Measurements from ENCODE around the gene CFD.
"Not testable (repeated sequence)": the region's sequence is repeated elsewhere in the genome, so short reads cannot be mapped to it uniquely, and the experiment has no call there.

CFD gene

DNA sequence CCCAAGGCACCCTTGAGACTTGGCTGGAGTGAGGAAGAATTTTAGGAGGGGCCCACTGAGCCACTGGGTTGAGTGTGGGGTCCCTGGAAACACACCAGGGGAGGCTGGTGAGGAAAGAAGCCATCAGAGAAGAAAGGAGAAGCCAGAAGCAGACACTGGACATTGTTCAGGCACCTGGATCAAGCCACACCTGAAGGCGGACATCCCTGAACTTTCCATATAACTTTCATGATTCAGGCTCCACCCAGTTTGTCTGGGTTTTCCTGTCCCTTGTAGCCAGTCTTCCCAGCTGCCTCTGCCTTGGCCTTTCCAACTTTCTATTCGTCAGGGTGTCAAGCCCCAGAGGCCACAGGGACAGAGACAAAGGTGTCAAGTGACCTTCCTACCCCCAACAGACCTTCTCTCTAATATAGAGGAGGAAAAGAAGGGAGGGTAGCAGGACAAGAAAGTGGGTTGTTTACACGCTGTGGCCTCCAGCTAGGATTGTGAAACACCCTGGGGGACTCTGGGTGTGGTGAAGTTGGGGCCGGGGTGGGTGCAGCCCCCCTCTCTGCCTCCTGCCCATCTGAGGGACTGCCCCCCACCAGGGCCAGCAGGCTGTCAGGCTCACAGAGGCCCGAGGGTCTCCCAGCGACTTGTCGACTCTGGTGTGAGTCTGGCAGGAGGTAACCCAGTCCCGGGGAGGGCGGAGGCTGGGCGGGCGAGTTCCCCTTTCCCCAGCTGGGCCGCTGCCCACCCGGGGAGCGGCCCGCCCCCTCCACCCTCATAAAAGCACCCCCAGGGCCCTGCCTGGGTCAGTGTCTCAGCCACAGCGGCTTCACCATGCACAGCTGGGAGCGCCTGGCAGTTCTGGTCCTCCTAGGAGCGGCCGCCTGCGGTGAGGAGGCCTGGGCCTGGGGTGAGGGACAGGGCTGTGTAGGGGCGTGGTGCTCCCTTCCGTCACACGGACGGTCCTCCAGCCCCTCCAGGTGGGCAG, at the start of gene CFD:
Gene CFD (plus strand): TSS at position 797 of the 976 bp plus-strand sequence. CDS start 26 bp downstream, at position 823.
- no peak for DNase-seq

DNA sequence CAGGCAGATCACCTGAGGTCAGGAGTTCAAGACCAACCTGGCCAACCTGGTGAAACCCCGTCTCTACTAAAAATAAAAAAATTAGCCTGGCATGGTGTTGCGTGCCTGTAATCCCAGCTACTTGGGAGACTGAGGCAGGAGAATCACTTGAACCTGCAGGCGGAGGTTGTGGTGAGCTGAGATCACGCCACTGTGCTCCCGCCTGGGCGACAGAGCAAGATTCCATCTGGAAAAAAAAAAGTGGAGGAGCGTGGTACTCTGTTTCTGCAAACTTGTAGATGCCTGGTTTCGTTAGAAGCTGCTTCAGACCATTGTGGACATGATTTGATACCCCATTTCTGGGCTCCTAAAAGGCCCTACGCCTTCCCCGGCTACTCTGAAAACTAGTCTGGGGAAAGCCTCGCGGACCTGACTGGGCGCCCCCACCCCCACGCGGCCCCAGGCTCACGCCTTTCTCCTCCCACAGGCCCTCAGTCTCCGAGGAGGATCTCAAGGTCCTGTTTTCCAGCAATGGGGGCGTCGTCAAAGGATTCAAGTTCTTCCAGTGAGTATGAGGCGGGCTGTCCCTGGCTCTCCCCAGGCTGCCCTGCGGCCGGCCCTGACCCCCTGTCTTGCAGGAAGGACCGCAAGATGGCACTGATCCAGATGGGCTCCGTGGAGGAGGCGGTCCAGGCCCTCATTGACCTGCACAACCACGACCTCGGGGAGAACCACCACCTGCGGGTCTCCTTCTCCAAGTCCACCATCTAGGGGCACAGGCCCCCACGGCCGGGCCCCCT, 49.2 kb upstream of the CFD start:
- DNase-seq, result no peak

DNA sequence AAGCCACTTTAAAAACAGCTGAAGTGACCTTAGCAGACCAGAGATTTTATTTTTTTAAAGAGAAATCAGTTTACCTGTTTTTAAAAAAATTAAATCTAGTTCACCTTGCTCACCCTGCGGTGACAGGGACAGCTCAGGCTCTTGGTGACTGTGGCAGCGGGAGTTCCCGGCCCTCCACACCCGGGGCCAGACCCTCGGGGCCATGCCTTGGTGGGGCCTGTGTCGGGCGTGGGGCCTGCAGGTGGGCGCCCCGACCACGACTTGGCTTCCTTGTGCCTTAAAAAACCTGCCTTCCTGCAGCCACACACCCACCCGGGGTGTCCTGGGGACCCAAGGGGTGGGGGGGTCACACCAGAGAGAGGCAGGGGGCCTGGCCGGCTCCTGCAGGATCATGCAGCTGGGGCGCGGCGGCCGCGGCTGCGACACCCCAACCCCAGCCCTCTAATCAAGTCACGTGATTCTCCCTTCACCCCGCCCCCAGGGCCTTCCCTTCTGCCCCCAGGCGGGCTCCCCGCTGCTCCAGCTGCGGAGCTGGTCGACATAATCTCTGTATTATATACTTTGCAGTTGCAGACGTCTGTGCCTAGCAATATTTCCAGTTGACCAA, 48.5 kb upstream of the CFD start:
- DNase-seq, result no peak

DNA sequence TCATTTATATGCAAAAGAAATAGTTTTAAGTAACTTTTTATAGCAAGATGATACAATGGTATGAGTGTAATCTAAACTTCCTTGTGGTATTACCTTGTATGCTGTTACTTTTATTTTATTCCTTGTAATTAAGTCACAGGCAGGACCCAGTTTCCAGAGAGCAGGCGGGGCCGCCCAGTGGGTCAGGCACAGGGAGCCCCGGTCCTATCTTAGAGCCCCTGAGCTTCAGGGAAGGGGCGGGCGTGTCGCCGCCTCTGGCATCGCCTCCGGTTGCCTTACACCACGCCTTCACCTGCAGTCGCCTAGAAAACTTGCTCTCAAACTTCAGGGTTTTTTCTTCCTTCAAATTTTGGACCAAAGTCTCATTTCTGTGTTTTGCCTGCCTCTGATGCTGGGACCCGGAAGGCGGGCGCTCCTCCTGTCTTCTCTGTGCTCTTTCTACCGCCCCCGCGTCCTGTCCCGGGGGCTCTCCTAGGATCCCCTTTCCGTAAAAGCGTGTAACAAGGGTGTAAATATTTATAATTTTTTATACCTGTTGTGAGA, 47.9 kb upstream of the CFD start:
- no peak for DNase-seq

DNA sequence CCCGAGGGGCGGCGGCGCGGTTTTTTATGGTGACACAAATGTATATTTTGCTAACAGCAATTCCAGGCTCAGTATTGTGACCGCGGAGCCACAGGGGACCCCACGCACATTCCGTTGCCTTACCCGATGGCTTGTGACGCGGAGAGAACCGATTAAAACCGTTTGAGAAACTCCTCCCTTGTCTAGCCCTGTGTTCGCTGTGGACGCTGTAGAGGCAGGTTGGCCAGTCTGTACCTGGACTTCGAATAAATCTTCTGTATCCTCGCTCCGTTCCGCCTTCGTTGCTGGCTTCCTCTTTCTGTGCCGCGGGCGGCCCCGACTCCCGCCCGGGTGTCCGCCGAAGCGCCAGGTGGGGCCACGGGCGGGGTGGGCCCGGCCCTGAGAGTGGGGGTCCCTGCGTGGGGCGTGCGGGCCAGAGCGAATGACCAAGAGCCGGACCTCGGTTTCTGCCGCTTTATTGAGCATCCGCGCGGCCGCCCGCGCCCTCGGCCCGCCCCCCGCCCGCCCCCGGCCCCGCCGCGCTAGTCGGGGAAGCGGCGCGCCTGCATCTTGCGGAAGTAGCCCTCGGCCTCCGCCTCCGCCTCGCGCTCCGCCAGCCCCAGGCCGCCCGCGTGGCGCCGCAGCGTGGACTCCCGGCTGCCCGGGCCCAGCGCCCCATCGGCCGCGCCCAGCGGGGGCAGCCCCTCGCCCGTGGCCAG, 47.3 kb upstream of the CFD start:
- DNase-seq, result no peak

DNA sequence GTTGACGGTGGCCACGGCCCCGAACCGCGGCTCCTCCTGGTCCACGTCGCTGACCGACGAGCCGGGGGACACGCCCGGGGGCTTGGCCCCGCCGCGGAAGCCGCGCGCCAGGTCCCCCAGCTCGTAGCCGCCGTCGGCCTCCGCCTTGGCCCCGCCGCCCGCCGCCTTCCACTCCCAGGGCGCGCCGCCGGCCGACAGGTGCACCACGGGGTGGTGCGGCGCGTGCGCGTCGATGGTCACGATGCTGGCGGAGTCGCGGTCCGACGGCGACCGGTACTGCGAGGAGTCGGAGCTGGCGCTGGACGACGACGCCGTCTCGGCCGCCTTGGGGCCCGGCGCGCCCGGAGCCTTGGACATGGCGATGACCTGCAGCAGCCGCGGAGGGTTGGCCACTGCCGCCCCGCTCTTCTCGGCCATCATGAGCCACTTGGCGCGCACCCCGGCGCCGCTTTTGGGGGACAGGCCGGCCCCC, 46.7 kb upstream of the CFD start:
- no peak for DNase-seq

DNA sequence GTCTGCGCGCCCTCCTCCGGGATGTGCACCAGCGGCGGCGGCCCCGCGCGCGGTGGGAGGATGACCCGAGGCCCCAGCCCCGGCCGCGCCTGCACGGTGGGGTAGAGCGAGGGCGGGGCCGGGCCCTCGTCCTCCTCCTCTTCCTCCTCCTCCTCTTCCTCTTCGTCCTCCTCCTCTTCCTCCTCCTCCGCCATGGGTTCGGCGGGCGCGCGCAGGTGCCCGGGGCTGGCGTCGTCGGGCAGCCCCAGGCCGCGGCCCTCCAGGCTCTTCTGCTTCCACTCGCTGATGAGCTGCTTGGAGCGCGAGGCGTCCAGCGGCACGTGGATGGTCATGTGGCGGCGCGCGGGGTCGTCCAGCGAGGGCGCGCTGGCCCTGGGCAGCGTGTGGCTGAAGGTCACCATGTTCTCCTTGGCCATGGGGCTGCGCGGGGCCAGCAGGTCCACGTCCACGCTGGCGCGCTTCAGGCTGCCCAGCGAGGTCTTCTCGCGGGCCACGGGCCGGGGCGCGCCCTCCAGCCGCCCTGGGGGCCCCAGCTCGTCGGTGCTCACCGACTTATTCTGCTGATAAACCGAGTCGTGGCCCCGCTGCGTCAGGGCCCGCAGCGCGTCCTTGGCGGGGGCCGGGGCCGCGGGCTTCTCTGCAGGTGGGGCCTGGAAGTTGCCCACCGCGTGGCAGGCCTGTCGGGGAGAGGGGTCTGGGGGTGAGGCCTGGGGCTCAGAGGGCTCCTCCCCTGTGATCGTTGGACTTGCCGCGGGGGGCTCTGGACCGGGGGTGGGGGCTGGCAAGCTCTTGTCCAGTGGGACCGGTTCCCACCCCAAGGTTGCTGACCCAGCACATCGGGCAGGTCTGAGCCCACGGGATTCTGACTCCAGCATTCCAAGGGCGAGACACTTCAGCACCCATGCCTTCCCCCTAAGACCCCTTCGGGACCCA, 46.0 kb upstream of the CFD start:
- no peak for DNase-seq

DNA sequence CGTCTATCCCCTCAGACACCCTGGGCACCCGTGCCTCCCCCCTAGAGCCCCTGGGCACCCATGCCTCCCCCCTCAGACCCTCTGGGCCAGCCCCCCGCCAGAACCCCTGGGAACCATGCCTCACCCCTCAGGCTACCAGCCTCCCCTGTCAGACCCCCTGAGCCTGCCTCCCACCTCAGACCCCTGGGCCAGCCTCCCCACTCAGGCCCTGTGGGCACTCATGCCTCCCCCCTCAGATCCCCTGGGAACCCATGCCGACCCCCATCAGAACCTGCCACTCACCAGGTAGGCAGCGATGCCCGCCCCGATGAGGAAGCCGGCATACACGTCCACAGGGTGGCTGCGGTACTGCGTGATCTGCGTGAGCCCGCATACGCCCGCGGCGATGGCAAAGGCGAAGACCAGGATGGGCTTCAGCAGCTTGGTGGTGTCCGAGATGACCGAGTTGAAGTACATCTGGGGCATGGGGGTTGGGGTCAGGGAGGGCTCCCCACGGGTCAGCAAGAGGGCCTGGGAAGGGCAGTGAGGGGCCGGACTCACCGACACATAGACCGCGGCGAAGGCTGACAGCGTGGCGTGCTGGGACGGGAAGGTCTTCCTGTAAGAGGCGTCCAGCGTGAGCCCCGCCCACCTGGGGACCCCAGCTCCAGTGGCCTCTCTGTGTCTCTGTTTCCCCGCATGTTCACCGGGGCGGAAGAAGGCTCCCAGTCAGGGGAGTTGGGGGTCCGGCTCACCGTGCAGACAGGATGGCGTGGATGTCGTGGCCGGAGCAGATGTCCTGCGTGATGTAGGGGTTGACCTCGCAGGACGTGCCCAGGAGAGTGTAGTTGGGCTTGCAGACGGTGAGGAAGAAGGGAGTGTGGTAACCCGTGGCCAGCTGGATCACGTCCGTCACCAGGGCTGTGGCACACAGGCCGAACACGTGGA, 45.0 kb upstream of the CFD start:
- no peak for DNase-seq

DNA sequence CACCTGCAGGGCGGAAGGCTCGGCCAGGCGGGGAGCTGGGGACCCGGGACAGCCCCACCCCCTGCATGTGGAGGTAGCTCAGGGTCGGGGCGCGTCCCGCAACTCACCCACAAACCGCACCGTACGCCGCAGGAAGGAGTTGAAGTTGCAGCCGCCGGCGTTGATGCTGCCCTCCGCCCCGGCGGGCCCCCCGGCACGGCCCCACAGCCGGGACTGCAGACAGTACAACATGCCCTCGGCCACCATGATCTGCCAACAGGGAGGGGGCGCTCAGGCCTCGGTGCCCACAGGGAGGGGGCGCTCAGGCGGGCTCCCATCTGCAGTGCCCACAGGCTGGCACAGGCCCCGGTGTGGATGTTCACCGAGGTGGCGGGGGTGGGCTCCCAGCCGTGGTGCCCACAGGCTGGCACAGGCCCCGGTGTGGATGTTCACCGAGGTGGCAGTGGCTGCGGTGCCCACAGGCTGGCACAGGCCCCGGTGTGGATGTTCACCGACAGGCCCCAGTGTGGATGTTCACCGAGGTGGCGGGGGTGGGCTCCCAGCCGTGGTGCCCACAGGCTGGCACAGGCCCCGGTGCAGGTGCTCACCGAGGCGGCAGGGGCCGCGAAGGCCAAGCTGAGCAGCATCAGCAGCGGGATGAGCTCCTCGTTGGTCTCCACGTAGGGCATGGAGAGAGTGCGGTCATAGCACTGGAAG, 44.2 kb upstream of the CFD start:
- DNase-seq, result no peak

DNA sequence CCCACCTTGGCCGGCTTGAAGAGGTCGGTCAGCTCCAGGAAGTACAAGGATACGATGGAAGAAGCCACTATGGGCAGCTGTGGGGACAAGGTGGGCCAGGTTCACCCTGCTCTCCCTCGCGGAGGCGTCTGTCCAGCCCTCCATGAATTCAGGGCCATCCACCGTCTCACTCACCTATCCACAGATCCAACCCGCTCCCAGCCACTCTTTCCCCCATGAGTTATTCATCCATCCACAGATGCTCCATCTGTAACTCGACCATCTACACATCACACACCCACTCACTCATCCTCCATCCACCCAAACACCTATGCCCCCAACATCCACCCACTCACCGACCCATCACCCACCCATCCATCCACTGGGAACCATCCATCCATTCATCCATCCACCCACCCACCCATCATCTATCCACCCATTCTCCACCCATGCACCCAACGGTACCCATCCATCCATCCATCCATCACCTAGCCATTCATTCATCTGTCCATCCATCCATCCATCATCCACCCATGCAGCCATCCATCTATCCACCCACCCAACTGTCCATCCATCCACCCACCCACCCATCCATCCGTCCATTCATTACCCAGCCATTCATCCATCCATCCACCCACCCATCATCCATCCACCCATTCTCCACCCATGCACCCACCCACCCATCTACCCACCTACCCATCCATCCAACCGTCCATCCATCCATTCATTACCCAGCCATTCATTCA, 43.5 kb upstream of the CFD start:
- DNase-seq, result no peak

DNA sequence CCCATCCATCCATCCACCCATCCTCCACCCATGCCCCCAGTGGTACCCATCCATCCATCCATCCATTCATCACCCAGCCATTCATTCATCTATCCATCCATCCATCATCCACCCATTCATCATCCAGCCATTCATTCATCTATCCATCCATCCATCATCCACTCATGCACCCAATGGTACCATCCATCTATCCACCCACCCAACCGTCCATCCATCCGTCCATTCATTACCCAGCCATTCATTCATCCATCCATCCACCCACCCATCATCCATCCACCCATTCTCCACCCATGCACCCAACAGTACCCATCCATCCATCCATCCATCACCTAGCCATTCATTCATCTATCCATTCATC, 43.0 kb upstream of the CFD start:
- DNase-seq, result no peak

DNA sequence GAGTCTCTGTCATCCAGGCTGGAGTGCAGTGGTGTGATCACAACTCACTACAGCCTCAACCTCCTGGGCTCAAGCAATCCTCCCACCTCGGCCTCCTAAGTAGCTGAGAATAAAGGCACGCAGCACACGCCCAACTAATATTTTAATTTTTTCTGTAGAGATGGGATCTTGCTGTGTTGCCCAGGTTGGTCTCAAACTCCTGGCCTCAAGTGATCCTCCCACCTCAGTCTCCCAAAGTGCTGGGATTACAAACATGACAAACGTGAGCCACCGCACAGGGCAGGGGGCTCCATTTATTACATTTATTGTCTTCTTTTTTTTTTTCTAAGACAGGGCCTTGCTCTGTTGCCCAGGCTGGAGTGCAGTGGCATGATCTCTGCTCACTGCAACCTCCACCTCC, 39.3 kb upstream of the CFD start:
- not testable (repeated sequence) for DNase-seq

DNA sequence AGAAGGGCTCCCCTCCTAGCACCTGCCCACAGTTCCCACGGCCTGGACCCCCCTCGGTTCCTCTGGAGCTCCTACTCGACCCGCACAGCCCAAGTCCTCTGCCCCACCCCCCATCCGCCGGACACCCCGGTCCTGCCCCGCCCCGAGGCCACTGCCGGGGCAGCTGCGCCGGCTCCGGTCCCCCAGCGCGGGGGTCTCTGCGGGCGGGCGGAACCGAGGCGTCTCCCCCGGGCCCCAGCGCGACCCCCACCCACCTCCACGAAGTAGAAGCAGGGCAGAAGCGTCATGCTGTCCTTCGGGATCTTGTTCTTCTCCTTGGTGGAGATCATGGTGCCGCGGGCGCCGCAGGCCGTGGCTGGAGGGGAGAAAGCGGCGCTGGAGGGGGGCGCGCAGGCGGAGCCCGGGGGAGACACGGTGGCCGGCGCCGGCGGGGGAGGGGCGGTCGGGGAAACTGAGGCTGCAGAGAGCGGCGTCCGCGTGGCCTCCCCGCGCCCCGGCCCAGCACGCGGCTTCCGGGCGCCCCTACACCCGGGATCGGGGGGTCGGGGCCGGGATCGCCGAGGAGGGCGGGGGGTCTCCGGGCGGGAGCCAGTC, 38.1 kb upstream of the CFD start:
- no peak for DNase-seq

DNA sequence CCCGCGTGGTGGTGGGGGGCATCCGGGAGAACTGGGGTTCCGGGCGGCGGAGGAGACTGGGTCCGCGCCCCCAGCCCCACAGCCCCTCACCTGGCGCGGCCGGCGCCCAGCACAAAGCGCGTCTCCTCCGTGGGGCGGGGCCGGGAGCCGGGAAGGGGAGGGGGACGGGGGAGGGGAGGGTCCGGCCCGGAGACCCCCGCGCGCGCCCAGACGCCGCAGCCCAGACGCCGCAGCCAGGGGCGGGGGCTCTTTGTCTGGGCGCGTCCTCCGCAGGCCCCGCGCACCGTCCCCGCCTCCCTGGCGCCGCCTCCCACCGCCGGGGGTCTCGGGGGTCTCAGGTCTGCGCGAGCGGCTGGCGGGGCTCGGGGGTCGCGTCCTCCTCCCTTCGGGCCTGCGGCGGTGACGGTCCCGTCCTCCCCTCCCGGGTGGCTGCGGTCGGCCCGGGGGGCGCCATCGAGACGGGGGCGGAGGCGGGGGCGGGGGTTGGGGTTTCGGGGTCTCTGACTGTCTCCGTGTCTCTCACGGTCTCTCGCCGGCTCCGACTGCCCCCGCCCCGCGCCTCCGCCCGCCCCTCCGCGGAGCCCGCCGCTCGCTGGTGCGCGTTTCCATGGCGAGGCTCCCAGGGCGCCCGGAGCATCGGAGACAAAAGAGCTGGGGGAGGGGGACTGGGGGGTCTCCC, 37.5 kb upstream of the CFD start, which contains the start of gene PLPPR3:
Gene PLPPR3 (minus strand): TSS at position 131 of the 679 bp plus-strand sequence. CDS start 396 bp downstream, outside the sequence.
- DNase-seq, result no peak

DNA sequence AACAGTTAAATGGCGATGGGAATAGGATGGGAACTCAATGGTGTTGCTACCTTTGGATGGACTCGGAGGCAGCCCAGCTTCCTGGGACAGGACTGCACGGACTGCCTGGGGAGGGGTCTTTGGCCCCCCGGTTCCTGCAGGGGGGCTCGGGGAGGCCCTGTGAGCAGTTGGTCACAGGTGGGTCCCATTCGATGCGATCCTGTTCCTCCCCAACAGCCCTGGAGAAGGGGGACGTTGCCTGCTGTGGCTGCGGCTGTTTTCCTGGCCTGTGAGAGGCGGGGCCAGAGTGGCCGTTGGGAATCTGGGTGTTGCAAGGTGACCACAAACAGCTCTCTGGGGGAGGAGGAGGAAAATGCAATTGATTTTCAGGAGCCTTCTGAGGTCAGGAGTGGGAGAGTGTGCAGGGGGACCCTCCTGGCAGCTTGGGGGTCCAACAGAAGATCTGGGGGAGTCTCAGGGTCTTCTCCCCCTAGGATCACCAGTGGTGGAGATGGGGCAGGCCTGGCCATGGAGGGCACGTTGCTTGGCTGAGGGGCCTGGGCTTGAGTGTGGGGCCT, 35.8 kb upstream of the CFD start:
- no peak for DNase-seq

DNA sequence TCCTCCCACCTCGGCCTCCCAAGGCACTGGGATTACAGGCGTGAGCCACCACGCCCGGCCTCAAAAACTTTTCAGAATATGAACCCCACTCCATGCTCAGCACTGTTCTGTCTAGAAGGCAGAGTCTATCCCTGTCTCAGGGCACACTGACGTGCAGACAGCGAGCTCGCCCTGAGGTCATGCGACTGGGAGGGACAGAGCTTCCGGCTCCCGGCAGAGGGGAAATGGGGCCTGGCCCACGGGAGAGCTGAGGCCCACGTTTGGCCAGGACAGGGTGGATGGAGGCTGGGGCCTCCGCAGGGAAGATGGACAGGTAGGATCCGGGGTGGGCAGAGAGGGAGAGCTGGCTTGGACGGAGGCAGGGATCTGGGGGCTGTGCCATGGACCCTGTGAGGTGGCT, 34.6 kb upstream of the CFD start:
- no peak for DNase-seq

DNA sequence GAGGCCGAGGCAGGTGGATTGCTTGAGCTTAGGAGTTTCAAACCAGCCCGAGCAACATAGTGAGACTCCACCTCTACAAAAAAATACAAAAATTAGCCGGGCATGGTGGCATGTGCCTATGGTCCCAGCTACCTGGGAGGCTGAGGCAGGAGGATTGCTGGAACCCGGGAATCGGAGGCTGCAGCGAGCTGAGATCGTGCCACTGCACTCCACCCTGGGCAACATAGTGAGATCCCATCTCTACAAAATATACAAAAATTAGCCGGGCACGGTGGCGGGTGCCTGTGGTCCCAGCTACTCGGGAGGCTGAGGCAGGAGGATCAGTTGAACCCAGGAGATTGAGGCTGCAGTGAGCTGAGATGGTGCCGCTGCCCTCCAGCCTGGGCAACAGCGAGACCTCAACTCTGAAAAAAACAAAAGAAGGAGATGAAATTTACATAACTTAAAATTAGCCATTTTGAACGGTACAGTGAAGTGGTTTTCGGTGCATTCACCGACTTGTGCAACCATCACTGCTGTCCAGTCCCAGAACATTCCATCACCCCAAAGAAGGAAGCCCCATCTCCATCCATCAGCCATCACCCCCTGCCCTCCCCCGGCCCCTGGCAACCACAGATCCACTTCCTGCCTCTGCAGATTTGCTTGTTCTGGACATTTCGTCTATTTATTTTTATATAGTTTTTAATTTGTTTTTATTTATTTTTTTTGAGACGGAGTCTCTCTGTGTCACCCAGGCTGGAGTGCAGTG, 33.4 kb upstream of the CFD start:
- no peak for DNase-seq
